GM23338 (cell line): ENCODE results near the gene SLC35A3. TPM values are rescaled to one million over a fixed set of nuclear protein-coding genes. Genes with fewer than 3 reads are reported as not detected.

Experiments
- ATAC-seq: fragments of 200-7000 bp; cut with Tn5 transposase; 3 replicates; pipeline ENCODE4 v1.9.1; 2020
- DNase-seq: peaks from one replicate; pipeline ENCODE4 v3.0.0-alpha.2; 2015; ENCODE audit warnings: low spot score
- H2AFZ ChIP-seq: fragments of 200-600 bp; sonication (generic); 2 replicates; pipeline ENCODE4 v1.8.0; 2016; ENCODE audit warnings: antibody characterized with exemption, mild to moderate bottlenecking, moderate library complexity
- H3F3A ChIP-seq: fragments of 200-600 bp; sonication (generic); replicated peaks from 2 replicates; pipeline ENCODE4 v1.8.0; 2017; ENCODE audit warnings: antibody characterized with exemption, mixed run types, low read depth
- H3K27ac ChIP-seq: fragments of 200-600 bp; sonication (generic); 2 replicates; pipeline ENCODE4 v1.6.1; 2016; ENCODE audit warnings: low read depth
- H3K27me3 ChIP-seq: fragments of 200-600 bp; sonication (generic); 2 replicates; pipeline ENCODE4 v1.8.0; 2016; ENCODE audit warnings: mild to moderate bottlenecking, mixed run types, moderate library complexity; ENCODE audit not compliant: insufficient read depth
- H3K36me3 ChIP-seq: fragments of 200-600 bp; sonication (generic); 2 replicates; pipeline ENCODE4 v1.8.0; 2016; ENCODE audit warnings: mild to moderate bottlenecking; ENCODE audit not compliant: insufficient read depth
- H3K4me1 ChIP-seq: fragments of 200-600 bp; sonication (generic); 2 replicates; pipeline ENCODE4 v1.8.0; 2016; ENCODE audit warnings: mild to moderate bottlenecking, moderate library complexity; ENCODE audit not compliant: insufficient read depth
- H3K4me2 ChIP-seq: fragments of 200-600 bp; sonication (generic); 2 replicates; pipeline ENCODE4 v1.7.1; 2017; ENCODE audit warnings: mixed run types
- H3K4me3 ChIP-seq: fragments of 200-600 bp; sonication (generic); 2 replicates; pipeline ENCODE4 v1.6.1; 2016; ENCODE audit warnings: mixed run types
- H3K79me2 ChIP-seq: fragments of 200-600 bp; sonication (generic); replicated peaks from 2 replicates; pipeline ENCODE4 v1.8.0; 2017; ENCODE audit warnings: mild to moderate bottlenecking; ENCODE audit not compliant: insufficient read depth
- H3K9me2 ChIP-seq: fragments of 200-600 bp; sonication (generic); 2 replicates; pipeline ENCODE4 v1.8.0; 2017; ENCODE audit not compliant: insufficient read depth
- H4K20me1 ChIP-seq: fragments of 200-600 bp; sonication (generic); replicated peaks from 2 replicates; pipeline ENCODE4 v1.8.0; 2017; ENCODE audit warnings: mild to moderate bottlenecking; ENCODE audit not compliant: insufficient read depth
- H3K27ac Mint-ChIP-seq: 2 replicates; pipeline ENCODE4 v1.8.0; 2020; ENCODE audit warnings: inconsistent platforms, mild to moderate bottlenecking, moderate library complexity, mixed read lengths
- H3K27me3 Mint-ChIP-seq: 3 replicates; pipeline ENCODE4 v1.8.0; 2022; ENCODE audit warnings: low read depth, mild to moderate bottlenecking, moderate library complexity, mixed read lengths, inconsistent platforms; ENCODE audit not compliant: insufficient read depth, poor library complexity
- H3K36me3 Mint-ChIP-seq: 3 replicates; pipeline ENCODE4 v1.8.0; 2021; ENCODE audit warnings: low read depth, mild to moderate bottlenecking, inconsistent platforms, moderate library complexity, mixed read lengths
- H3K4me1 Mint-ChIP-seq: 3 replicates; pipeline ENCODE4 v1.8.0; 2020; ENCODE audit warnings: mild to moderate bottlenecking, inconsistent platforms, mixed read lengths
- H3K4me3 Mint-ChIP-seq: 3 replicates; pipeline ENCODE4 v1.8.0; 2021; ENCODE audit warnings: moderate library complexity, mild to moderate bottlenecking, inconsistent platforms, mixed read lengths
- H3K9me3 Mint-ChIP-seq: 3 replicates; pipeline ENCODE4 v1.8.0; 2020; ENCODE audit warnings: moderate library complexity, mild to moderate bottlenecking, inconsistent platforms, mixed read lengths
- CREB1 ChIP-seq: fragments of 250-450 bp; sonication (Bioruptor Pico); IDR thresholded peaks from 2 replicates; pipeline ENCODE4 v1.5.0; 2020; ENCODE audit warnings: low read depth, mild to moderate bottlenecking, moderate library complexity
- EZH2 ChIP-seq: fragments of 200-600 bp; sonication (generic); IDR thresholded peaks from one replicate; pipeline ENCODE4 v1.8.0; 2017; ENCODE audit warnings: antibody characterized with exemption, mild to moderate bottlenecking, low read depth; ENCODE audit not compliant: unreplicated experiment
- EZH2phosphoT487 ChIP-seq: fragments of 200-600 bp; sonication (generic); IDR thresholded peaks from one replicate; pipeline ENCODE4 v1.8.1; 2018; ENCODE audit warnings: antibody characterized with exemption; ENCODE audit not compliant: unreplicated experiment
- POLR2AphosphoS5 ChIP-seq: IDR thresholded peaks from 2 replicates; pipeline ENCODE4 v1.6.1; 2016; ENCODE audit warnings: antibody characterized with exemption, low read depth
- STAT1 ChIP-seq: IDR thresholded peaks from one replicate; pipeline ENCODE4 v1.6.1; 2016; ENCODE audit warnings: antibody characterized with exemption; ENCODE audit not compliant: unreplicated experiment
- ZNF114 ChIP-seq: fragments of 250-450 bp; sonication (Bioruptor Pico); IDR thresholded peaks from 2 replicates; pipeline ENCODE4 v1.5.0; 2020; ENCODE audit warnings: mild to moderate bottlenecking, moderate library complexity
- polyA plus RNA-seq: library from polyadenylated mRNA; unstranded; fragments of >200 nt; fragmentation: Nextera tagmentation; extraction: Ambion mirVana; gene quantifications from 2 replicates; pipeline ENCODE4 v1.2.1, GENCODE V29; 2016
- total RNA-seq: library from RNA; depleted of rRNA; stranded (reverse); fragments of >200 nt; shearing (Covaris generic); gene quantifications from 2 replicates; pipeline ENCODE4 v1.2.3, GENCODE V29; 2014
- TF ChIP-seq, protein P1 (sequence below), 2 experiments: fragments of 200-600 bp in 1 of 2; sonication (generic) in 1 of 2; conservative IDR thresholded peaks; 2 replicates each; pipeline versions ENCODE4 v1.5.1 to v1.6.1; 2016 to 2017; ENCODE audit warnings: antibody characterized with exemption in 2 of 2, low read depth in 2 of 2, mild to moderate bottlenecking in 2 of 2, moderate library complexity in 1 of 2
- TF ChIP-seq, protein P2 (sequence below): IDR thresholded peaks from 2 replicates; pipeline ENCODE4 v1.6.1; 2016; ENCODE audit warnings: antibody characterized with exemption
- TF ChIP-seq, protein P3 (sequence below): IDR thresholded peaks from one replicate; pipeline ENCODE4 v1.6.1; 2018; ENCODE audit warnings: antibody characterized with exemption; ENCODE audit not compliant: unreplicated experiment

SLC35A3 gene
- total and polyA plus RNA-seq, 2 experiments from 2014 or later: 7.6 to 27.2 TPM

DNA sequence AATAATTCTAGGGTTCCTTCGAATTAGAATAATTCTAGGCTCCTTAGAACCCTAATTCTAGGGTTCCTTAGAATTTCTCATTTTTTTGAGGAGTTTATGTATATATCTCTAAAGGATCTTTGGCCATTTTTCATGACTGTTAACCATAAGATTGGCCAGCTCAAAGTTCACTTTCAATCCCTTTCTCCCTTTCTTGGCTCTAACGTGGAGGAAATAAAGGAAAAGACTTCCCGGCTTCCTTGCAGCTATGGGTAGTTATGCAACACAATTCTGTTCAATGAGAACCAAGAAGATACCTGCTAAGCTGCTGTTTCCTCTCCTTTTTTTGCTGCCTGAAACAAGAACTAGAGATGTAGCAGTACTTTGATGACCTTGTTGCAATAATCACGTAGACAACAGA is 27.2 kb downstream of the SLC35A3 start (continued):
- TF ChIP-seq ZNF114 (CRISPR knock-in tag) (no peak), POLR2AphosphoS5 (no peak)

DNA sequence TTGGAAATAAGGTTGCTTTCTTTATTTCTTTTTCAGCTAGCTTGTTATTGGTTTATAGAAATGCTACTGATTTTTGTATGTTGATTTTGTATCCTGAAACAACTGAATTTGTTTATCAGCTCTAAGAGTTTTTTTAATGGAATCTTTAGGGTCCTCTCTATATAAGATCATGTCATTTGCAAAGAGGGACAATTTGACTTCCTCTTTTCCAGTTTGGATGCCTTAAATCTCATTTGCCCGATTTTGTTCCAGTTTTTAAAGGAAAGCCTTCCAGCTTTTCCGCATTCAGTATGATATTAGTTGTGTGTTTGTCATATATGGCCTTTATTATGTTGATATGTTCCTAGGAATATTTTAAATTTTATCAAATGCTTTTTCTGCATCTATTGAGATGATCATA is 31.7 kb downstream of the SLC35A3 start:
- Histone ChIP-seq H4K20me1 (no peaks in the 10 kb centered on the region), H3K36me3 (no peaks in the 10 kb centered on the region), H3F3A (no peaks in the 10 kb centered on the region), H2AFZ (no peak overlapping the region), H3K4me1 (no peaks in the 10 kb centered on the region), H3K9me2 (no peaks in the 10 kb centered on the region), H3K27ac (no peak overlapping the region), H3K4me2 (no peak overlapping the region), H3K79me2 (peaks cover 21% of the 10 kb centered on the region), H3K4me3 (no peak overlapping the region), H3K27me3 (no peaks in the 10 kb centered on the region)
- DNase-seq (no peak), ATAC-seq (no peak)
- TF ChIP-seq, protein P1, sequence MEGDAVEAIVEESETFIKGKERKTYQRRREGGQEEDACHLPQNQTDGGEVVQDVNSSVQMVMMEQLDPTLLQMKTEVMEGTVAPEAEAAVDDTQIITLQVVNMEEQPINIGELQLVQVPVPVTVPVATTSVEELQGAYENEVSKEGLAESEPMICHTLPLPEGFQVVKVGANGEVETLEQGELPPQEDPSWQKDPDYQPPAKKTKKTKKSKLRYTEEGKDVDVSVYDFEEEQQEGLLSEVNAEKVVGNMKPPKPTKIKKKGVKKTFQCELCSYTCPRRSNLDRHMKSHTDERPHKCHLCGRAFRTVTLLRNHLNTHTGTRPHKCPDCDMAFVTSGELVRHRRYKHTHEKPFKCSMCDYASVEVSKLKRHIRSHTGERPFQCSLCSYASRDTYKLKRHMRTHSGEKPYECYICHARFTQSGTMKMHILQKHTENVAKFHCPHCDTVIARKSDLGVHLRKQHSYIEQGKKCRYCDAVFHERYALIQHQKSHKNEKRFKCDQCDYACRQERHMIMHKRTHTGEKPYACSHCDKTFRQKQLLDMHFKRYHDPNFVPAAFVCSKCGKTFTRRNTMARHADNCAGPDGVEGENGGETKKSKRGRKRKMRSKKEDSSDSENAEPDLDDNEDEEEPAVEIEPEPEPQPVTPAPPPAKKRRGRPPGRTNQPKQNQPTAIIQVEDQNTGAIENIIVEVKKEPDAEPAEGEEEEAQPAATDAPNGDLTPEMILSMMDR (conservative IDR thresholded peaks at IDR 0.05; ENCODE audit: low read depth in 2 of 2): no peak
- no peak for TF ChIP-seq EZH2
- no peak for TF ChIP-seq CREB1
- TF ChIP-seq, protein P2, sequence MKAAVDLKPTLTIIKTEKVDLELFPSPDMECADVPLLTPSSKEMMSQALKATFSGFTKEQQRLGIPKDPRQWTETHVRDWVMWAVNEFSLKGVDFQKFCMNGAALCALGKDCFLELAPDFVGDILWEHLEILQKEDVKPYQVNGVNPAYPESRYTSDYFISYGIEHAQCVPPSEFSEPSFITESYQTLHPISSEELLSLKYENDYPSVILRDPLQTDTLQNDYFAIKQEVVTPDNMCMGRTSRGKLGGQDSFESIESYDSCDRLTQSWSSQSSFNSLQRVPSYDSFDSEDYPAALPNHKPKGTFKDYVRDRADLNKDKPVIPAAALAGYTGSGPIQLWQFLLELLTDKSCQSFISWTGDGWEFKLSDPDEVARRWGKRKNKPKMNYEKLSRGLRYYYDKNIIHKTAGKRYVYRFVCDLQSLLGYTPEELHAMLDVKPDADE: no peak
- TF ChIP-seq, protein P3, sequence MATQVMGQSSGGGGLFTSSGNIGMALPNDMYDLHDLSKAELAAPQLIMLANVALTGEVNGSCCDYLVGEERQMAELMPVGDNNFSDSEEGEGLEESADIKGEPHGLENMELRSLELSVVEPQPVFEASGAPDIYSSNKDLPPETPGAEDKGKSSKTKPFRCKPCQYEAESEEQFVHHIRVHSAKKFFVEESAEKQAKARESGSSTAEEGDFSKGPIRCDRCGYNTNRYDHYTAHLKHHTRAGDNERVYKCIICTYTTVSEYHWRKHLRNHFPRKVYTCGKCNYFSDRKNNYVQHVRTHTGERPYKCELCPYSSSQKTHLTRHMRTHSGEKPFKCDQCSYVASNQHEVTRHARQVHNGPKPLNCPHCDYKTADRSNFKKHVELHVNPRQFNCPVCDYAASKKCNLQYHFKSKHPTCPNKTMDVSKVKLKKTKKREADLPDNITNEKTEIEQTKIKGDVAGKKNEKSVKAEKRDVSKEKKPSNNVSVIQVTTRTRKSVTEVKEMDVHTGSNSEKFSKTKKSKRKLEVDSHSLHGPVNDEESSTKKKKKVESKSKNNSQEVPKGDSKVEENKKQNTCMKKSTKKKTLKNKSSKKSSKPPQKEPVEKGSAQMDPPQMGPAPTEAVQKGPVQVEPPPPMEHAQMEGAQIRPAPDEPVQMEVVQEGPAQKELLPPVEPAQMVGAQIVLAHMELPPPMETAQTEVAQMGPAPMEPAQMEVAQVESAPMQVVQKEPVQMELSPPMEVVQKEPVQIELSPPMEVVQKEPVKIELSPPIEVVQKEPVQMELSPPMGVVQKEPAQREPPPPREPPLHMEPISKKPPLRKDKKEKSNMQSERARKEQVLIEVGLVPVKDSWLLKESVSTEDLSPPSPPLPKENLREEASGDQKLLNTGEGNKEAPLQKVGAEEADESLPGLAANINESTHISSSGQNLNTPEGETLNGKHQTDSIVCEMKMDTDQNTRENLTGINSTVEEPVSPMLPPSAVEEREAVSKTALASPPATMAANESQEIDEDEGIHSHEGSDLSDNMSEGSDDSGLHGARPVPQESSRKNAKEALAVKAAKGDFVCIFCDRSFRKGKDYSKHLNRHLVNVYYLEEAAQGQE: no peak
- TF ChIP-seq STAT1: no peak
- no peak for TF ChIP-seq EZH2phosphoT487
- no peak for TF ChIP-seq POLR2AphosphoS5
- H3K27ac Mint-ChIP-seq: no peak overlapping the region
- no peaks in the 10 kb centered on the region for H3K36me3 Mint-ChIP-seq
- H3K4me3 Mint-ChIP-seq: no peak overlapping the region
- H3K9me3 Mint-ChIP-seq: no peaks in the 10 kb centered on the region
- peaks cover 4% of the 10 kb centered on the region for H3K27me3 Mint-ChIP-seq
- peaks cover 4% of the 10 kb centered on the region; the same call in 2 of the 3 replicates for H3K4me1 Mint-ChIP-seq
